IPS-NIHi7 (cell line): ENCODE measurements around the gene EGFR.

ENCODE experiments used
- DNase-seq: peaks from one replicate; pipeline ENCODE4 v3.0.0; 2012; ENCODE audit warnings: mixed read lengths; ENCODE audit errors: extremely low spot score

EGFR gene

GRCh38 chr7:55081068-55081467 is 62.3 kb downstream of the EGFR start:
- DNase-seq, result no peak

GRCh38 chr7:55081472-55082227 is 62.8 kb downstream of the EGFR start:
- no peak for DNase-seq

DNA sequence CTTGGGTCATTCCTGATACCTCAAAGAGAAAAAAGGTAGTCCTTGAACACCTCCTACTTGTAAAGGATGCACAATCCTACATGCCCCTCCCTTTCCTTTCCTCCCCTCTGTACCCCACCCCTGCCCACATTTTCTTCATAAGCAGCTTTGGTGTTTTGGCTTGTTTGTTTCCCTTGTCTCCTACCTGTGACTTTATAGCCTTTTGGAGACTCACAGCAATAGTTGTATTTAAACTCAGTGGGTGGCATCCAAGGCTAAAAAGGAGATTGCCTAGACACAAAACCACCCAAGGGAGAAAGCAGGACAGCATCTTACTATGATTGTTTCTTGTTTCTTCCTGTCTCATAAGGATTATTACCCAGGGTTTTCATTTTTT is 63.4 kb downstream of the EGFR start:
- no peak for DNase-seq

- DNase-seq, result no peak
These were observed 64.4 kb downstream of the EGFR start for GRCh38 chr7:55083206-55083605.

DNA sequence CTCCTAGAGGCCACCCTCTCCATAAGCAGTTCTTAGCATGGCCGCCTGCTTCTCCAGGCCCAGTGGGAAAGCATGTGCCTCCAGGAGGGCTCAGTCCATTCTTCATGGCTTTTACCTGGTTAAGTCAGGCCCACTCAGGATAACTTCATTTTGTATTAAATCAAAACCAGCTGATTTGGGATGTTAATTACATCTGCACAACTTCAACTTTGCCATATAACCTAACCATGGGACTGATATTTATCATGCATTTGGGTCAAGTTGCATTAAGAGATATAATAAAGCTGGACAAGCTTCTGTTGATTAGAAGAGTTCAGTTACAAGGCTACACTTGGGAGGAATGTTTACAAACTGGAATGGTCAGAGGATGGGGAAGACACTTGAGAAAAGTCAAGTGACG is 65.5 kb downstream of the EGFR start:
- no peak for DNase-seq

- no peak for DNase-seq
These were observed 66.9 kb downstream of the EGFR start for GRCh38 chr7:55085511-55086412.

DNA sequence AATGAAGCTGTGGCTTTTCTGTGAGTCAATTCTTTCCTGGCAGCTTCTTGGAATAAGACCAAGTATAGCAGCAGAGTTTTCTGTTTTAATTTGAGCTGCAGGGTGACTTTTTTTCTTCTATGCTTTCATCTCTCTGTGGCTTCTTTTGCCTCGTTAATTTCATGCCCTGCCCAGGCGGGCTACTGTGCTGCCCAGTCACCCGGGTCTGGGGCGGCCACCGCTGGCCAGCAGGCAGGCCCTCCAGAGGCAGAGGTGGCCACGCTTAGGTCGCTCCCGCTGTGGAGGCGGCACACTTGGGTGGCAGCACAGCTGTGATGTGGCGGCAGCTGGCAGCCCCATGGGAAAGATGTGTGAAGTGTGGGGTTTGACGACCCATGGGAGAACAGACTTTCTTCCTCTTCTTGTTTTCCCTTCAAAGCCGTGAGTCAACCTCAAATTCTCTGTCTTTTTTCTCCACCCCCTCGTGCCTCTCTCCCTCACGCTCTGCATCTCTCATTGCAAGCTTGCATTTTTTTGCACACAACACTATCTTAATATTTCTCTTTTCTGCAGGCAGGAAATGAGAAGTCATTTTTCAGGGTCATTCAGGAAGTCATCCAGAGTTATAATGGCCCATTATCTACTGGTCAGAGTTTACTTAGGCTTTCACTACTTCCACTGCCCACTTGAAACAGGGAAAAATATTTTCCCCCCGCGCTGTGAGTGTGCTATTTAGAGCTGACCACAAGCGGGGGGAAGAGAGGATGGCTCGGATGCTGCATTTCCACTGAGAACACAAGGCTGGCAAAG is 67.8 kb downstream of the EGFR start:
- DNase-seq, result no peak

- DNase-seq, result no peak
These were observed 68.7 kb downstream of the EGFR start for GRCh38 chr7:55087521-55087961.

DNA sequence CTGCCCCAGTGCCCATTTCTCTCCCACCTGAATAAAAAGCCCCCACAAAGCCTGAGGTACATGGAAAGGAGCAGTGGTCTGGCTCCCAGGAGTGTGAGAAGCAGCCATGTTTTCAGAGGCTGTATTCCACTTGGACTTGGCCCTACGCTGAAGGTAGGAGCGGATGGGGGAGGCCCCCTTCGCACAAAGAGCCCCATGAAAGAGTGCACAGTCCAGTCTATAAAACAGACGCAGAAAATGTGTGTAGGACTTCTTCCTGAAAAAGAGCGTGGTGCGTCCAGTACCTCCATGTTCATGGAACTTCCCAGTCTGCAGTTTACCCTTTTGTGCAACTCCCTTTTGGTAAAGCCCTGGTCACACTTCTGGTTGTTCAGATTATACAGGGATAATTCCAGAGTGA is 69.3 kb downstream of the EGFR start:
- DNase-seq, result no peak

DNA sequence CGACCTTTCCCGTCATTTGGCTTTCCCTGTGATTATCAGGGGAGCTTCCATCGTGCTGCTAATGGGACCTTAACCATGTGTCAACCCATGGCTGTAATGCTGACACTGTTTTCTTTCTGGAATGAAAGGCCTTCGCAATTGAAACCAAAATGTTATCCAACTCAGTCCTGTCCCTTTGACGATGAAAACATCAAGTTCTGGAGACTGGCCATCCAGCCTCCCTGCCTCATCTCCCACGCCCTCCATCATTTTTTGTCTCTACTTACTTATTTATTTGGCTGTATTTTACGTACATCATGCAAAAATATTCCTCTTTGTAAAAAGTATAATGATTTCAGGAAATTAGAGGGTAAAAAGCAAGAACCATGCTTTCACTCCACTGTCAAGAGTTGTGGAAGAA is 69.8 kb downstream of the EGFR start:
- no peak for DNase-seq

- DNase-seq, result no peak
These were observed 73.6 kb downstream of the EGFR start for GRCh38 chr7:55092186-55092974.

DNA sequence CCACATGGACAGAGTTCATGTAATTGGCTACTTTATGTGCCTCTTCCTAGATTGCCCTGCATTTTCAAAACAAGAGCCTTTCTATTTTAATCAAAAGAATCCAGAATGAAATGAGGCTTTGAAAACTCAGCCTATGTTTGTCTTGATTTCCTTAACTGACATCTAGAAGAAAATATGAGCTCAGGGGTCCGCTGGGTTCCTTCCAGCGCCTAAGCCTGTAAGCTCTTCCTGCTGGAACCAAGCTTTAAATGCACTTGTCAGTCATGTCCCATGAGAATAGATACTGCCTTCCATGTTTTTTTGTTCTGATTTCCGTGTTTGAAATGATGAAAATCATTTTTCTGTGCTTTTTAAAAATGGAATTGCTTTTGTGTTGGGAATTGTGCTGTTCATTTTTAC is 74.2 kb downstream of the EGFR start:
- no peak for DNase-seq

GRCh38 chr7:55093674-55094073 is 74.9 kb downstream of the EGFR start:
- no peak for DNase-seq

DNA sequence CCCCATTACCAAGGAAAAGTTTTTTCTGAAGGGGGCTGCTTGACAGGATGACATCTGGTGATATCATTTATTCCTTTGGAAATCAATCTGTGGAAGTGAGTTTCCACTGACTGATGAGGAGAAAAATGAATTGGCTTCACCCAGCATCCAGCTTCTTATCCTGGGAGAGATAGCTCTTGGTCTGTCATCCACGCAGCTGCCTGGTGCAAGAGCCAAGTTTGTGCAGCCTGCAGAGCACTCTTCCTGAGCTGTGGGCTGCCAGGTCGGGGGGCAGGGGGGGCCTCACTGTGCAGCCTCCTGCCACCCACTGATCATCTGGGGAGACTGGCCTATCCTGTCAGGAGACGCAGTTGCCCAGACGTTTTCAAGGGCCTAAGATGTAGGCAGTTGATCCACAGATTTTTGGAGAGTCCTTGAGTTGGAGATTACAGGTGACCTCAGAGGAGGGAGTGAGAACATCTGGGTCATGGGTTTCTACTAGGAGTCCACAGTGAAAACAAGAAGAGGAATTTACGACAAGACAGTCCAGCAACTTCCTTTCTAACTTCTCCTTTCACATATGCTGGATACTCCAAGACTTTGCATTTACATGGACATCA is 75.4 kb downstream of the EGFR start:
- DNase-seq, result no peak

GRCh38 chr7:55095672-55096071 is 76.9 kb downstream of the EGFR start:
- no peak for DNase-seq

DNA sequence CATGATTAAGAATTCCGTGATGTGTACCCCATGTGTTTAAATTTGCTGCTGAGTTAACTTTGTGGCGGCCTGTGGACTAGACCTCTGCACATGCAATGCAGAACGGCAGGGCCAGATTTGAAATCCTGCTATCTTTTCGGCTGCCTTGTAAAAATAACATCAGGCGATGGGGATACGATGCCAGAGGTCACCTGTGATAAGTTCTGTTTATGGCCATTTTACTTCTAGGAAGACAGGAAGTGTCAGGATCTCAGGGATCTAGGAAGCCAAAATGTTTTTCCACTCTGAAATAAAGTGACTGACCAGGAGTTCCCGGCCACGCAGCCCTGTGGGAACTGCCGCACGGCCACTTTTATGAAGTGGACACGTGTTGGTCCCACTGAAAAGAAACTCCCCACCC is 77.5 kb downstream of the EGFR start:
- no peak for DNase-seq

DNA sequence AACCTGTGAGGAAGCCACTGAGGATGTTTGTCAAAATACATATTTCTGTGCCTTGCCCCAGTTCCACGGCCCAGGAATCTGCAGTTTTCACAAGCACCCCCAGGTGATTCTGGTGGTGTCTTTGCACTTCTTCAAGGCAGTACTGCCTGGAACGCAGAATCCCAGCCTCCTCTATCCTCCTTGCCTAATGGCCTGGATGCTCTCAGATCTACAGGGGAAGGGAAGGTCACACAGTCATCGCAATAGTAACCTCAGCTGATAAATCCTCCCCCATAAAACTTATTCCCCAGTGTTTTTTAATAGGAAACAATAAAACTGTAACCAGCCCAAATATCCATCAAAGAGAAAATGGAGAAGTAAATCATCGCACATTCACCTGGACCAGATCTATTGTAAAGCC is 78.3 kb downstream of the EGFR start:
- DNase-seq, result no peak

DNA sequence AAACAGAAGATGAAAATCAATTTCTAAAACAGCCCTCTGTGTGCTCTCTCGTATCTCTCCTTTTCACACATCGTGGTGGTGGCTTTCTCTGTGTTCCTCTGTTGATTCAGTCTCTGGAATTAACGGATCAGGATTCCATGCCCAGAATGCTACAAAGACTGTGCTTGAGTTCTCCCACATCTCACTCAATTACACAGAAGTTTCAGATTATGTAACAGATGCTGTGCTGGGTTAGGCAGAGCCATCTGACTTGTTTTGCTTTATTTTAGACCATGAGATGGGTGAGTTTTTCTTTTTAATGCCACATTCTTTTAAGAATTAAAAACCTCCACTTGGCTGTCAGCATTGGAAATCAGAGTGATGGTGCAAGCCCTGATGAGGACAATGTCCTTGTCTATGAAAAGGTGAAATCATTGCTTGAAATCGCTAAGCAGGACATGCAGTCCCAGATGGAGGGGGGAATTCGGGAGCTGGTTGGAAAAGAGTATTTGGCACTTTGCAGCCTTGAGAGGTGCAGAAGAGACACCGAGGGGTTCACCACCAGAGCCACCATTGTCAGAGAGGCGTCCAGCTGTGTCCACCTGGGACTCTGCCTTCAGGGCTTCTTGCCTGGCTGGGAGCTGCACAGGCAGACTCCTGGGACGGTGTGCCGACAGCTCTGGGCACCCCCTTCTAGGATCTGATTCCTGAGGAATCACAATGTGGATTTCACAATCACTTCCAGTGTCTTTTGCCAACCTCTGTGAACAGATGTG is 80.4 kb downstream of the EGFR start:
- no peak for DNase-seq

DNA sequence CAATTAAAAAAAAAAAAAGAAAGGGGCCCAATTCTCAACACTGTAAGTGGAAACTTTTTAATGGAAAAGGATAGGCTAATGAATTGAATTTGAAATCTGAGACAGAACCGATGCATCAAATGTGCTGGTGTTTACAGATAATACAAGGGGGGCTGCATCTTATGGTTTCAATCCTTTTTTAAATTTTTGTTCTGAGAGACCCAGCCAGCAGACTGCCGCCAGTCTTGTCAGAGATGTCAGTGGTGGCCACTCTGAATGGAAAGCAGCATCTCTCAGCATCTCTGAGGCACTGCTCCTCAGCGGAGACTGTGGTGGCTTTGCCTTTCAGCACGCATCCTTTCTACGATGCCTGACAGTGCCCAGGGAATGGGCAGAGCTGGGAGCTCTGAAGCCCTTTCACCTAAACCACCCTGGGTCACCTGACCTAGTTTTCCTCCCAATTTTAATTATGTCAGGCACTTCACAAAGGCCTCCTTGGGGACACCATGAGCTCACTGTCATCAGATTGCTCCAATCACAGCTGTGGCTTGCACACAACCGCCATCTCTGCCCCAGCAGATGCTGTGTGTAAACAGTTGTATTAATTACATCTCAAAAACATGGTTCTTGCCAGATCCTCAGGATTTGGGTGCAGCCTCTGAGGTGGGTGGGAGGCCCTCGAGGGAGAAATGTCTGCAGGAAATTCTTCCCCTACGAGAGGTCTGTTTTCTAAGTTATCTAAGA is 81.2 kb downstream of the EGFR start:
- DNase-seq, result no peak
